ENCODE measurements around the gene PLA2G4D. TPM values are rescaled to one million over a fixed set of nuclear protein-coding genes. Genes with fewer than 3 reads are reported as not detected.
A peak's percentile ranks its signal among the peaks of the same experiment; 100 is the strongest.

The PLA2G4D gene
- total and polyA plus RNA-seq, 7 donors = not detected

GRCh38 chr15:42137461-42138261 lies 43.3 kb upstream of the PLA2G4D start:
- no peaks in the 10 kb centered on the region for H3K9me3 ChIP-seq
- ATAC-seq = peak in 3 of 4 donors; percentile 36 to 58 (median 48)
- TF ChIP-seq CTCF (IDR thresholded peaks at IDR 0.05) = peak; percentile 53
- H3K36me3 ChIP-seq (ENCODE audit: insufficient read depth in 1 of 2, low read depth in 1 of 2) = no peaks in the 10 kb centered on the region
- DNase-seq = no peak
- no peaks in the 10 kb centered on the region for H3K4me1 ChIP-seq
- H3K27ac ChIP-seq = no peak overlapping the region
- no peak overlapping the region for H3K4me3 ChIP-seq
- intact Hi-C loops (cut with DNase I) = loop anchor here in 1 of 2 donors (10.0 kb wide), 1 partner anchor 153 kb away; no protein-coding TSS in a partner anchor
- WGBS, 3 donors = 47 to 50% (median 49%) methylated on average over 11 of the region's 11 CpGs
- H3K27me3 ChIP-seq (ENCODE audit: insufficient read depth in 3 of 3, low read length in 2 of 3) = no peaks in the 10 kb centered on the region

- no peak for DNase-seq
- no peak overlapping the region for H3K27ac ChIP-seq
- H3K4me1 ChIP-seq = no peaks in the 10 kb centered on the region
- H3K9me3 ChIP-seq = no peaks in the 10 kb centered on the region
- no peak for TF ChIP-seq CTCF (IDR thresholded peaks at IDR 0.05)
- no peaks in the 10 kb centered on the region for H3K36me3 ChIP-seq (ENCODE audit: insufficient read depth in 1 of 2, low read depth in 1 of 2)
- no peaks in the 10 kb centered on the region for H3K27me3 ChIP-seq (ENCODE audit: insufficient read depth in 3 of 3, low read length in 2 of 3)
- ATAC-seq = no peak
- intact Hi-C loops (cut with DNase I) = loop anchor here in 1 of 2 donors (10.0 kb wide), 1 partner anchor 152 kb away; no protein-coding TSS in a partner anchor
- WGBS, 3 donors = 88 to 93% (median 91%) methylated on average over 11 of the region's 11 CpGs
- H3K4me3 ChIP-seq = no peak overlapping the region
These were observed 42.2 kb upstream of the PLA2G4D start for GRCh38 chr15:42136513-42136912.

- ATAC-seq (no peak), DNase-seq (no peak)
- no peak overlapping the region for H3K27ac ChIP-seq
- H3K27me3 ChIP-seq (ENCODE audit: insufficient read depth in 3 of 3, low read length in 2 of 3) = no peaks in the 10 kb centered on the region
- intact Hi-C loops (cut with DNase I) = loop anchor here (2.0 to 10.0 kb wide), 3 partner anchors 69 to 151 kb away; no protein-coding TSS in a partner anchor
- no peak overlapping the region for H3K4me3 ChIP-seq
- TF ChIP-seq CTCF (IDR thresholded peaks at IDR 0.05) = no peak
- H3K36me3 ChIP-seq (ENCODE audit: insufficient read depth in 1 of 2, low read depth in 1 of 2) = no peaks in the 10 kb centered on the region
- no peaks in the 10 kb centered on the region for H3K9me3 ChIP-seq
- no peaks in the 10 kb centered on the region for H3K4me1 ChIP-seq
- WGBS, 3 donors = 74 to 87% (median 80%) methylated on average over 1 of the region's 1 CpG
These were observed 41.0 kb upstream of the PLA2G4D start for GRCh38 chr15:42135351-42135750.

- Histone ChIP-seq H3K4me3 (no peak overlapping the region), H3K27me3 (ENCODE audit: insufficient read depth in 3 of 3, low read length in 2 of 3) (no peaks in the 10 kb centered on the region), H3K4me1 (no peaks in the 10 kb centered on the region), H3K9me3 (no peaks in the 10 kb centered on the region), H3K27ac (no peak overlapping the region), H3K36me3 (ENCODE audit: insufficient read depth in 1 of 2, low read depth in 1 of 2) (no peaks in the 10 kb centered on the region)
- DNase-seq (no peak), ATAC-seq (no peak)
- 69 to 86% (median 76%) methylated on average over 6 of the region's 6 CpGs for WGBS, 3 donors
- intact Hi-C loops (cut with DNase I) = loop anchor here (2.0 to 10.0 kb wide), 4 partner anchors 67 to 150 kb away; no protein-coding TSS in a partner anchor
- no peak for TF ChIP-seq CTCF (IDR thresholded peaks at IDR 0.05)
These were observed 40.4 kb upstream of the PLA2G4D start for GRCh38 chr15:42134617-42135245.

All from psoas muscle (tissue), 8 donors.